ENCODE measurements around the gene STON1.

The STON1 gene

DNA sequence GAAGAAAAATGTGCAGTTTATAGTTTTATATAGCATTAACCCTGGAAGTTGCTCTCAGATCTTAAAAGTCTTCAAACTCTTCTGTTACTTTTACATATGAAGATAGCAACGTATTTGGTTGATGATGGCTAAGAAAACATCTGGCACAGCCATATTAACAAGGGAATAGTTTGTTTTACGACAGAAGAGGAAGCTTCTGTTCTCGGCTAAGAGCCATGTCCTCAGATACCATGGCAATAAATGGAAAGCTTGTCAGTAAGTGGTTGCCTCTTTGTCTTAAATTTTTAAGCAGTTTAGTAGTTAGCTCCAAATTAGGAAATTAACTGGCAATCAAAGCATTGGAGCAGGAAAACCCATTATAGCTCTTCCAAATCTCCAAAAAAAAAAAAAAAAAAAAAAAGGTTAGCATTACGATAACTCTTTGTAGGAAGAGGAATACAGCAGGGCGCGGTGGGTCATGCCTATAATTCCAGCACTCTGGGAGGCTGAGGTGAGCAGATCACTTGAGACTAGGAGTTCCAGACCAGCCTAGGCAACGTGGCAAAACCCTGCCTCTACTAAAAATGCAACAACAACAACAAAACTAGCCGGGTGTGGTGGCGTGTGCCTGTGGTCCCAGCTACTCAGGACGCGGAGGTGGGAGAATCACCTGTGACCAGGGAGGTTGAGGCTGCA is 4.5 kb upstream of the STON1 start:
- DNase-seq (ENCODE audit: extremely low spot score), result no peak
- ChIA-PET POLR2A (no interaction called here), CTCF (interaction anchor here (2.0 kb wide), 1 partner anchor 10 kb away, joined by 7 read pairs; no protein-coding TSS in a partner anchor)
- TF ChIP-seq CTCF (IDR thresholded peaks at IDR 0.05; ENCODE audit: control extremely low read depth, extremely low read depth, low read depth, missing control alignments), result no peak

- ChIA-PET POLR2A (no interaction called here), CTCF (no interaction called here)
- no peak for TF ChIP-seq CTCF (IDR thresholded peaks at IDR 0.05; ENCODE audit: control extremely low read depth, extremely low read depth, low read depth, missing control alignments)
- no peak for DNase-seq (ENCODE audit: extremely low spot score)
These were observed 2.6 kb upstream of the STON1 start for GRCh38 chr2:48527226-48527885.

- CTCF ChIA-PET, result interaction anchor here (1.3 kb wide), 1 partner anchor 10 kb away, joined by 3 read pairs; no protein-coding TSS in a partner anchor
- POLR2A ChIA-PET, result no interaction called here
- no peak for DNase-seq (ENCODE audit: extremely low spot score)
- TF ChIP-seq CTCF (IDR thresholded peaks at IDR 0.05; ENCODE audit: control extremely low read depth, extremely low read depth, low read depth, missing control alignments), result no peak
These were observed 1.5 kb upstream of the STON1 start for GRCh38 chr2:48528431-48528830.

DNA sequence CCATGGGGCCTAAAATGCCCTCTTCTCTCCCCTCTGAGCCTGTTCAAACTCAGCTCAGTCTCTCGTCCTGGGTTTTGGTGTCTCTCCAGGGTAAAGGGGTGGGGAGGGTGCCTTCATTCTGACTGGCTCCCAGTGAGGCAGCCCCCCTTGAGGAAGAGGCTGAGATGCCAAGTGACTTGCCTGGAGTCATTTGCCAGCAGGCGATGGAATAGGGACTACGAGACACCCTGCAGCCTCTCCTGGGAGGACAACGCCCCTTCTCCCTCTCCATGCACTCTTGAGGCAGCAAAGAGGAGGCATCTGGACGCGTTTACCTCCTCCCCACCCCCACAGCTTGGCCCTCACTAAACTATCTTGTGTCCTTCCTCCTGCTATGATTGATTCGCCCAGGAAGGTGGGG is 760 bp upstream of the STON1 start:
- ChIA-PET CTCF (interaction anchor here (1.3 kb wide), 1 partner anchor 10 kb away, joined by 3 read pairs; no protein-coding TSS in a partner anchor), POLR2A (no interaction called here)
- TF ChIP-seq CTCF (IDR thresholded peaks at IDR 0.05; ENCODE audit: control extremely low read depth, extremely low read depth, low read depth, missing control alignments), result no peak
- no peak for DNase-seq (ENCODE audit: extremely low spot score)

- ChIA-PET POLR2A (no interaction called here), CTCF (no interaction called here)
- TF ChIP-seq CTCF (IDR thresholded peaks at IDR 0.05; ENCODE audit: control extremely low read depth, extremely low read depth, low read depth, missing control alignments), result no peak
- no peak for DNase-seq (ENCODE audit: extremely low spot score)
These were observed 300 bp upstream of the STON1 start for GRCh38 chr2:48529676-48530032.

DNA sequence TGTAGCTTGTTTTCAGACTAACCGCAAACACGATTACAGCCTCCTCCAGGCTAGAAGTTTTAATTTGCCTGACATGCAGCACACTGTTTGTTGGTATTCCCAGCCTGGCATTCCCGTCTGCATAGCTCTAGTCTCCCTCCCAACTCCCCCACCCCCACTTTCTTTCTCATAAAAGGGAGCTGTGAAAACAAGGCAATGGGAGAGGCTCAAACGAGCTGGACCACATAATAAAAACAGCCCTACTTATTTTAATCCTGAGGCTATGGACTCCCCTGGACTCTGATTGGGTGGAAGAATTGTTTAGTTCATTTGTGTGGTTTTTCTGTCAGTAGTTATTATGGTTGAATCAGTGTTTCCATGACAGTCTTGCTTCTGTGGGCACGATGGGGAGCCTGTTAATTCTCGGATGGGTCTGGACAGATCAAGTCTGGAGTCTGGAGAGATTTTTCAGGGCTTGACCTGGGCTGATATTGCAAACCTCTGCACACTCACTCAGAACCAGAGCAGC is 1.2 kb downstream of the STON1 start:
- CTCF ChIA-PET, result no interaction called here
- POLR2A ChIA-PET, result no interaction called here
- DNase-seq (ENCODE audit: extremely low spot score), result no peak
- TF ChIP-seq CTCF (IDR thresholded peaks at IDR 0.05; ENCODE audit: control extremely low read depth, extremely low read depth, low read depth, missing control alignments), result no peak
